NCI-H146 (cell line): ENCODE measurements around the gene MBNL1.
"Not testable (repeated sequence)": the region's sequence is repeated elsewhere in the genome, so short reads cannot be mapped to it uniquely, and the experiment has no call there.

Experiments
- DNase-seq: peaks from one replicate; lab custom pipeline; 2025; lab: John Stamatoyannopoulos, UW

Gene MBNL1

GRCh38 chr3:152404976-152405375 lies 136.2 kb downstream of the MBNL1 start:
- DNase-seq, result no peak

- DNase-seq, result no peak
These were observed 137.4 kb downstream of the MBNL1 start for GRCh38 chr3:152405915-152406802.

- DNase-seq, result no peak
These were observed 144.5 kb downstream of the MBNL1 start for GRCh38 chr3:152413240-152413639.

- no peak for DNase-seq
These were observed 148.3 kb downstream of the MBNL1 start for GRCh38 chr3:152416808-152417580.

GRCh38 chr3:152419748-152420147 lies 151.0 kb downstream of the MBNL1 start:
- DNase-seq, result no peak

GRCh38 chr3:152421162-152421561 lies 152.4 kb downstream of the MBNL1 start:
- DNase-seq, result no peak

- no peak for DNase-seq
These were observed 157.7 kb downstream of the MBNL1 start for GRCh38 chr3:152426393-152426792.

GRCh38 chr3:152428577-152428976 lies 159.8 kb downstream of the MBNL1 start:
- no peak for DNase-seq

- no peak for DNase-seq
These were observed 161.7 kb downstream of the MBNL1 start for GRCh38 chr3:152430223-152431002.

GRCh38 chr3:152434142-152434541 lies 165.4 kb downstream of the MBNL1 start:
- no peak for DNase-seq

GRCh38 chr3:152435210-152435609 lies 166.5 kb downstream of the MBNL1 start:
- DNase-seq, result not testable (repeated sequence)

GRCh38 chr3:152436707-152437590 lies 168.2 kb downstream of the MBNL1 start:
- DNase-seq, result peak; percentile 37

GRCh38 chr3:152438181-152438580 lies 169.5 kb downstream of the MBNL1 start:
- DNase-seq, result no peak

GRCh38 chr3:152438706-152439105 lies 170.0 kb downstream of the MBNL1 start:
- no peak for DNase-seq

GRCh38 chr3:152440243-152440642 lies 171.5 kb downstream of the MBNL1 start:
- DNase-seq, result not testable (repeated sequence)

- DNase-seq, result no peak
These were observed 174.7 kb downstream of the MBNL1 start for GRCh38 chr3:152443212-152444023.

GRCh38 chr3:152444029-152444641 lies 175.4 kb downstream of the MBNL1 start:
- DNase-seq, result peak; percentile 22

GRCh38 chr3:152445212-152445611 lies 176.5 kb downstream of the MBNL1 start:
- DNase-seq, result no peak

GRCh38 chr3:152446495-152446894 lies 177.8 kb downstream of the MBNL1 start:
- DNase-seq, result no peak

- DNase-seq, result no peak
These were observed 178.8 kb downstream of the MBNL1 start for GRCh38 chr3:152447511-152447910.
